ENCODE measurements around the gene CACNA1C. TPM values are rescaled to one million over a fixed set of nuclear protein-coding genes. Genes with fewer than 3 reads are reported as not detected.
A peak's percentile ranks its signal among the peaks of the same experiment; 100 is the strongest.

Gene CACNA1C
- total RNA-seq, 1 experiment from 2014 or later, result 1.1 TPM

DNA sequence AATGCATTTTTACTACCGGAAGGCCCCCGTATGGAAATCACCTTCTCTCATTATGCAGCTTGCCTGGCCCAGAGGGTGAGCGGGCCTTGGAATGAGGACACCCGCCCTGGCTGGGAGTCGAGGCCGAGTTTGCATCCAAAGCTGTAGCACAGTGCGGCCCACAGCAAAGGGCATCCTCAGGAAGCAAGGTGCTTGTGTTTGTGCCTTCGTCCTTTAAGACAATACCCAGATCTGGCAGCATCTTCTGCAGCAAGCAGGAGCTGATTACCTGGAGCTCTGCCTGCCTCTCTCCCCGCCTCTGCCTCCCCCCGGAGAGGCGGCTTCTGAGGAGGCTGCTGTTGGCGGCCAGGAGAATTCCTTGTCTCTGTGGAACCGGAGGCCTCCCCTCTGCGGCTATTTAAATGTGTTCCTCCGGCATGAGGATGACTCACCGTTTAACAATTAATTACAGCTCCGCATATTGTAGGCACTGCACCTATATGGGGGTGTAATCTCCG lies 145.3 kb downstream of the CACNA1C start:
- Histone ChIP-seq H2AFZ (ENCODE audit: low read length) (peak overlapping the region; percentile 6), H3K4me1 (ENCODE audit: insufficient read depth, low read length) (peaks cover 13% of the 10 kb centered on the region; the same call in 1 of the 2 replicates), H3K23ac (ENCODE audit: insufficient read length, low read depth, low read length) (no peak overlapping the region), H4K91ac (ENCODE audit: insufficient read length, low read depth, low read length) (no peak overlapping the region), H2BK15ac (ENCODE audit: low read depth, low read length) (no peak overlapping the region), H3K27ac (ENCODE audit: insufficient read length, low read depth, low read length) (peak overlapping the region; percentile 84), H3K56ac (ENCODE audit: insufficient read length, low read depth, low read length) (no peak overlapping the region), H2BK12ac (ENCODE audit: insufficient read length, low read depth, low read length) (no peak overlapping the region), H3K23me2 (ENCODE audit: insufficient read length, low read depth, low read length, poor library complexity, severe bottlenecking) (no peaks in the 10 kb centered on the region), H2BK20ac (ENCODE audit: low read depth, low read length, poor library complexity, severe bottlenecking) (no peak overlapping the region), H2BK120ac (ENCODE audit: low read depth, low read length, poor library complexity, severe bottlenecking) (no peak overlapping the region), H2BK5ac (ENCODE audit: insufficient read length, low read length) (peak overlapping the region; percentile 89), H4K5ac (ENCODE audit: insufficient read length, low read depth, low read length) (no peak overlapping the region), H3K9ac (ENCODE audit: extremely low read depth, insufficient read length, low read length) (peak overlapping the region; percentile 44), H3T11ph (ENCODE audit: low read length) (no peak overlapping the region), H3K4me2 (ENCODE audit: insufficient read depth, insufficient read length, low read length) (peak overlapping the region; percentile 65), H2AK5ac (ENCODE audit: insufficient read length, low read length) (no peak overlapping the region), H3K9me3 (ENCODE audit: control insufficient read depth, low read depth, low read length) (no peaks in the 10 kb centered on the region), H3K18ac (ENCODE audit: insufficient read length, low read depth, low read length) (peak overlapping the region; percentile 86), H4K20me1 (ENCODE audit: control insufficient read depth, insufficient read depth, insufficient read length) (no peaks in the 10 kb centered on the region), H4K8ac (replicated peaks; ENCODE audit: insufficient read length, low read depth, low read length) (no peak overlapping the region), H3K79me1 (ENCODE audit: insufficient read depth, low read depth, low read length, poor library complexity, severe bottlenecking) (no peaks in the 10 kb centered on the region), H3K14ac (ENCODE audit: insufficient read depth, low read length) (peak overlapping the region; percentile 76; the same call in 1 of the 2 replicates), H3K27me3 (ENCODE audit: insufficient read depth, low read length) (no peaks in the 10 kb centered on the region), H3K79me2 (ENCODE audit: insufficient read depth, low read length) (no peaks in the 10 kb centered on the region), H3K4ac (ENCODE audit: low read depth, low read length) (no peak overlapping the region)
- peak; percentile 95 for DNase-seq
- no peak for TF ChIP-seq CTCF (conservative IDR thresholded peaks at IDR 0.05)
- H3K4me3 Mint-ChIP-seq, result peak overlapping the region; percentile 47 to 73
- no CpG with 5 or more reads among the region's 18 CpGs for WGBS (ENCODE audit: extremely low coverage, insufficient read length, low lambda C conversion rate)
- no peaks in the 10 kb centered on the region for H3K27me3 Mint-ChIP-seq (ENCODE audit: low read depth)
- H3K4me1 Mint-ChIP-seq, result peaks cover 33 to 41% of the 10 kb centered on the region in 2 experiments
- H3K9me3 Mint-ChIP-seq, result no peaks in the 10 kb centered on the region
- H3K27ac Mint-ChIP-seq, result peak overlapping the region; percentile 93 to 97 (median 96)
- no peaks in the 10 kb centered on the region for H3K36me3 Mint-ChIP-seq (ENCODE audit: insufficient read depth in 1 of 3, low read depth in 3 of 3)

Data from H9 (cell line).